Breast epithelium (tissue), 3 donors: Measurements from ENCODE around the gene OR2B6.

Experiments used
- POLR2AphosphoS5 ChIP-seq, 3 donors: sonication (generic); formaldehyde crosslinking; IDR thresholded peaks; one replicate each; pipeline ENCODE4 v1.6.1; 2017; ENCODE audit warnings: antibody characterized with exemption in 3 of 3
- TF ChIP-seq, protein P1 (sequence below), 3 donors: fragments of 450-650 bp; IDR thresholded peaks; one replicate each; pipeline ENCODE4 v1.5.1; 2016 to 2017; ENCODE audit warnings: antibody characterized with exemption in 3 of 3, mild to moderate bottlenecking in 3 of 3, moderate library complexity in 3 of 3

DNA sequence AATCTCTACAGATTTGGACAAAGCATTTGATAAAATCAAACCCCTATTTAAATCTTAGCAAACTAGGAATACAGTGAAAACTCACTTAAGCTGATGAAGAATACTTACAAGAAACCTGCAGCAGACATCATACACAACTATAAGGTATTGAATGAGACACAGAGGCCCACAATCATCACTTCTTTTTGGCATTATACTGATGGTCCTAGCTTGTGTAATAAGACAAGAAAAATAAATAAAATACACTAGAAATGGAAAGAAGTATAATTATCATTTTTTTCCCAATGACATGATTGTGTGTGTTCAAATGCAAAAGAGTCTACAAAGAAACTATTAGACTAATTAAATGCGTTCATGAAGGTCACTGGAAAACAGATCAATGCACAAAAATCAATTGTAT lies 8.8 kb upstream of the OR2B6 start:
- TF ChIP-seq, protein P1, sequence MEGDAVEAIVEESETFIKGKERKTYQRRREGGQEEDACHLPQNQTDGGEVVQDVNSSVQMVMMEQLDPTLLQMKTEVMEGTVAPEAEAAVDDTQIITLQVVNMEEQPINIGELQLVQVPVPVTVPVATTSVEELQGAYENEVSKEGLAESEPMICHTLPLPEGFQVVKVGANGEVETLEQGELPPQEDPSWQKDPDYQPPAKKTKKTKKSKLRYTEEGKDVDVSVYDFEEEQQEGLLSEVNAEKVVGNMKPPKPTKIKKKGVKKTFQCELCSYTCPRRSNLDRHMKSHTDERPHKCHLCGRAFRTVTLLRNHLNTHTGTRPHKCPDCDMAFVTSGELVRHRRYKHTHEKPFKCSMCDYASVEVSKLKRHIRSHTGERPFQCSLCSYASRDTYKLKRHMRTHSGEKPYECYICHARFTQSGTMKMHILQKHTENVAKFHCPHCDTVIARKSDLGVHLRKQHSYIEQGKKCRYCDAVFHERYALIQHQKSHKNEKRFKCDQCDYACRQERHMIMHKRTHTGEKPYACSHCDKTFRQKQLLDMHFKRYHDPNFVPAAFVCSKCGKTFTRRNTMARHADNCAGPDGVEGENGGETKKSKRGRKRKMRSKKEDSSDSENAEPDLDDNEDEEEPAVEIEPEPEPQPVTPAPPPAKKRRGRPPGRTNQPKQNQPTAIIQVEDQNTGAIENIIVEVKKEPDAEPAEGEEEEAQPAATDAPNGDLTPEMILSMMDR (IDR thresholded peaks at IDR 0.05): no peak
- TF ChIP-seq POLR2AphosphoS5 (IDR thresholded peaks at IDR 0.05): no peak
